ENCODE measurements around the gene GMDS. TPM values are rescaled to one million over a fixed set of nuclear protein-coding genes. Genes with fewer than 3 reads are reported as not detected.

The GMDS gene
- total and polyA plus RNA-seq, 2 of the 8 experiments (the other 6 are each of a cell fraction or from before 2014, with no cell fraction given): 16.8 to 50.0 TPM

DNA sequence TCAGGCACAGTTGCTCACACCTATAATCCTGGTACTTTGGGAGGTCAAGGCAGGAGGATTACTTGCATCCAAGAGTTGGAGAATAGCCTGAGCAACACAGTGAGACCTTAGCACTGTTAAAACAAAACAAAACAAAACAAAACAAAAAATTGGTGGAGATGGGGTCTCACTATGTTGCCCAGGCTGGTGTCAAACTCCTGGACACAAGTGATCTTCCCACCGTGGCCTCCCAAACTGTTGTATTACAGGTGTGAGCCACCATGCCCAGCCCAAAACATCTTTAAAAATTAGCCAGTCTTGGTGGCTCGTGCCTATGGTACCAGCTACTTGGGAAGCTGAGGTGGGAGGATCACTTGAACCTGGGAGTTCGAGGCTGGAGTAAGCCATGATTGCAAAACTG lies 120.2 kb downstream of the GMDS start:
- Histone ChIP-seq H2BK15ac (ENCODE audit: low read length) (no peak overlapping the region), H3K9me3 (ENCODE audit: insufficient read depth in 2 of 2, low read depth in 1 of 2, low read length in 1 of 2) (no peaks in the 10 kb centered on the region), H3K79me1 (ENCODE audit: low read depth, low read length) (no peaks in the 10 kb centered on the region), H3K56ac (replicated peaks; ENCODE audit: insufficient read length, low read depth, low read length) (no peak overlapping the region), H2AFZ (ENCODE audit: low read length) (no peak overlapping the region), H3K4me1 (replicated peaks in 1 of 4; ENCODE audit: control insufficient read depth in 3 of 4, insufficient read depth in 4 of 4, low read length in 3 of 4) (no peaks in the 10 kb centered on the region; a peak in 1 of 7 replicates), H3K4me3 (ENCODE audit: extremely low read depth in 1 of 4, insufficient read depth in 2 of 4, low read depth in 3 of 4, low read length in 4 of 4) (no peak overlapping the region), H3K79me2 (ENCODE audit: control insufficient read depth in 1 of 2, insufficient read depth in 2 of 2, low read length in 2 of 2) (0 out of 4 replicates have a peak, but pooled peaks cover 0 to 2% of the 10 kb centered on the region in 2 experiments), H3K4me2 (ENCODE audit: insufficient read depth in 1 of 2, low read depth in 2 of 2, low read length in 2 of 2) (no peak overlapping the region), H3K23ac (ENCODE audit: insufficient read length) (no peak overlapping the region), H3K4ac (replicated peaks; ENCODE audit: insufficient read length, low read depth, low read length) (no peak overlapping the region), H3K36me3 (ENCODE audit: control insufficient read depth in 2 of 4, insufficient read depth in 4 of 4, low read length in 3 of 4) (no peaks in the 10 kb centered on the region), H2AK5ac (ENCODE audit: low read depth, low read length) (no peak overlapping the region), H3K27me3 (replicated peaks in 1 of 4; ENCODE audit: control insufficient read depth in 3 of 4, extremely low read depth in 1 of 4, insufficient read depth in 3 of 4, low read length in 3 of 4) (no peaks in the 10 kb centered on the region), H2BK20ac (ENCODE audit: low read length) (no peak overlapping the region), H3K18ac (ENCODE audit: extremely low read depth, low read length) (no peak overlapping the region), H4K8ac (ENCODE audit: extremely low read depth, insufficient read depth, low read length) (no peak overlapping the region), H3K23me2 (ENCODE audit: low read depth, low read length) (no peaks in the 10 kb centered on the region), H4K5ac (ENCODE audit: insufficient read length, low read depth, low read length) (no peak overlapping the region), H3K27ac (ENCODE audit: low read depth, low read length) (no peak overlapping the region), H3K14ac (ENCODE audit: insufficient read length) (no peak overlapping the region), H4K91ac (replicated peaks; ENCODE audit: insufficient read length, low read length) (no peak overlapping the region), H2BK5ac (ENCODE audit: low read depth, low read length) (no peak overlapping the region), H2BK12ac (ENCODE audit: low read depth, low read length) (no peak overlapping the region), H2BK120ac (replicated peaks; ENCODE audit: low read depth, low read length) (no peak overlapping the region), H3K9ac (replicated peaks in 1 of 4; ENCODE audit: extremely low read depth in 1 of 4, low read depth in 3 of 4, low read length in 3 of 4) (no peak overlapping the region), H4K20me1 (replicated peaks in 1 of 2; ENCODE audit: control insufficient read depth in 1 of 2, insufficient read depth in 2 of 2, low read length in 2 of 2) (peaks cover 0 to 1% of the 10 kb centered on the region in 2 experiments)
- WGBS, 2 experiments (ENCODE audit: extremely low coverage in 1 of 2, insufficient coverage in 1 of 2, insufficient read length in 1 of 2, insufficient replicate concordance in 2 of 2, low coverage in 1 of 2, low lambda C conversion rate in 2 of 2, missing lambda C conversion rate in 1 of 2): 97% methylated on average over 3 of the region's 3 CpGs; no CpG with 5 or more reads in 1 of the 2 experiments
- TF ChIP-seq EGR1 (IDR thresholded peaks at IDR 0.05; ENCODE audit: borderline replicate concordance, low read depth, low read length): no peak
- no peak for TF ChIP-seq GTF2F1 (IDR thresholded peaks at IDR 0.05; ENCODE audit: borderline replicate concordance, low read depth, low read length)
- TF ChIP-seq SIX5 (IDR thresholded peaks at IDR 0.05; ENCODE audit: low read depth, low read length): no peak
- FAIRE-seq (no peak), DNase-seq (ENCODE audit: low read depth in 1 of 2, low spot score in 2 of 2) (no peak)
- POLR2A ChIA-PET (ENCODE audit: partially characterized antibody): no interaction called here
- CTCF ChIA-PET (ENCODE audit: partially characterized antibody): interaction anchor here (0.6 to 1.3 kb wide), 2 partner anchors 17 to 229 kb away, joined by 3 read pairs; no protein-coding TSS in a partner anchor
